Dendritic cell treated with granulocyte-macrophage colony-stimulating factor and Interleukin-4, amounts not matched to agents 40 ng/mL and 50 ng/mL, for 4 days (primary cell): ENCODE results near the gene BRSK2.
A peak's percentile ranks its signal among the peaks of the same experiment; 100 is the strongest.
"Not testable (repeated sequence)": the region's sequence is repeated elsewhere in the genome, so short reads cannot be mapped to it uniquely, and the experiment has no call there.

Source experiments
- H3K27ac Mint-ChIP-seq: one replicate; pipeline ENCODE4 v1.8.0; 2022; ENCODE audit warnings: mild to moderate bottlenecking, mixed read lengths
- H3K27me3 Mint-ChIP-seq: one replicate; pipeline ENCODE4 v1.8.0; 2022; ENCODE audit warnings: mild to moderate bottlenecking, mixed read lengths
- H3K36me3 Mint-ChIP-seq: one replicate; pipeline ENCODE4 v1.8.0; 2022; ENCODE audit warnings: low read depth, mixed read lengths
- H3K4me1 Mint-ChIP-seq: one replicate; pipeline ENCODE4 v1.8.0; 2022; ENCODE audit warnings: low read depth, mixed read lengths
- H3K4me3 Mint-ChIP-seq: one replicate; pipeline ENCODE4 v1.8.0; 2022; ENCODE audit warnings: mild to moderate bottlenecking, moderate library complexity, mixed read lengths
- H3K9me3 Mint-ChIP-seq: one replicate; pipeline ENCODE4 v1.8.0; 2022; ENCODE audit warnings: mixed read lengths
- intact Hi-C: fragments of 100-400 bp; cut with micrococcal nuclease; formaldehyde crosslinking; loops from one replicate; pipeline ENCODE4 v1.15.0; 2022

Gene BRSK2

GRCh38 chr11:1389932-1390568 lies at the start of gene BRSK2:
Gene BRSK2 (plus strand): TSS chr11:1389934. CDS start chr11:1390285, 351 bp downstream.
- no peaks in the 10 kb centered on the region for H3K36me3 Mint-ChIP-seq
- peak within 1 kb of the TSS; percentile 70 for H3K4me3 Mint-ChIP-seq
- H3K4me1 Mint-ChIP-seq = peaks cover 14% of the 10 kb centered on the region
- H3K27ac Mint-ChIP-seq = no peak within 1 kb of the TSS
- H3K27me3 Mint-ChIP-seq = peaks cover 65% of the 10 kb centered on the region
- intact Hi-C loops = no loop called here
- H3K9me3 Mint-ChIP-seq = no peaks in the 10 kb centered on the region

DNA sequence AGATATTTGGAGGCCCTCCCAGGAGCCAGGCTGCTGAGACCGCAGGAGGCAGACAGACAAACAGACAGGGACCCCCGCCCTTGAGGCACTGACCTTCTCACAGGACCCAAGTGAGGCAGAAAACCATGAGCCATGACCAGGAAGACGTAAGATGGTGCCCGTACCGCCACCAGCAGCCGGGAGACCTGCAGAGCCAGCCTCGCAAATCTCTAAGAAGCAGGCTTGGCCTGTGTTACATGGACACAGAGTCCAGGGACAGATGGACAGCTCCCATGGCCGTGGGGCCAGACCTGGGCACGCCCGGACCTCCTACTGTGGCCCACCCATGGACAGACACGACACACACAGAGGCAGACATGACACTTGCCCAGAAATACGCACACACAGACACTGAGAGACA lies 49.6 kb upstream of the BRSK2 start:
- peaks cover 18% of the 10 kb centered on the region for H3K27me3 Mint-ChIP-seq
- H3K27ac Mint-ChIP-seq = no peak overlapping the region
- intact Hi-C loops = no loop called here
- no peak overlapping the region for H3K4me3 Mint-ChIP-seq
- no peaks in the 10 kb centered on the region for H3K9me3 Mint-ChIP-seq
- peaks cover 16% of the 10 kb centered on the region for H3K4me1 Mint-ChIP-seq
- H3K36me3 Mint-ChIP-seq = no peaks in the 10 kb centered on the region

GRCh38 chr11:1341226-1341625 lies 48.5 kb upstream of the BRSK2 start:
- Mint-ChIP-seq H3K27me3 (peaks cover 20% of the 10 kb centered on the region), H3K4me1 (peaks cover 17% of the 10 kb centered on the region)
- H3K4me3 Mint-ChIP-seq, intact Hi-C loops, H3K27ac Mint-ChIP-seq, H3K36me3 Mint-ChIP-seq, H3K9me3 Mint-ChIP-seq: not testable (repeated sequence)

GRCh38 chr11:1341928-1342524 lies 47.7 kb upstream of the BRSK2 start:
- peaks cover 17% of the 10 kb centered on the region for H3K4me1 Mint-ChIP-seq
- peaks cover 20% of the 10 kb centered on the region for H3K27me3 Mint-ChIP-seq
- H3K4me3 Mint-ChIP-seq = no peak overlapping the region
- intact Hi-C loops = no loop called here
- no peaks in the 10 kb centered on the region for H3K9me3 Mint-ChIP-seq
- H3K36me3 Mint-ChIP-seq = no peaks in the 10 kb centered on the region
- no peak overlapping the region for H3K27ac Mint-ChIP-seq

GRCh38 chr11:1342946-1343345 lies 46.8 kb upstream of the BRSK2 start:
- H3K4me3 Mint-ChIP-seq = no peak overlapping the region
- intact Hi-C loops = no loop called here
- H3K9me3 Mint-ChIP-seq = no peaks in the 10 kb centered on the region
- H3K36me3 Mint-ChIP-seq = no peaks in the 10 kb centered on the region
- H3K4me1 Mint-ChIP-seq = peaks cover 13% of the 10 kb centered on the region
- peaks cover 19% of the 10 kb centered on the region for H3K27me3 Mint-ChIP-seq
- H3K27ac Mint-ChIP-seq = no peak overlapping the region

GRCh38 chr11:1343391-1344055 lies 46.2 kb upstream of the BRSK2 start:
- H3K27me3 Mint-ChIP-seq = peaks cover 21% of the 10 kb centered on the region
- intact Hi-C loops = no loop called here
- H3K4me1 Mint-ChIP-seq = peaks cover 10% of the 10 kb centered on the region
- no peaks in the 10 kb centered on the region for H3K9me3 Mint-ChIP-seq
- H3K4me3 Mint-ChIP-seq = no peak overlapping the region
- no peaks in the 10 kb centered on the region for H3K36me3 Mint-ChIP-seq
- no peak overlapping the region for H3K27ac Mint-ChIP-seq

DNA sequence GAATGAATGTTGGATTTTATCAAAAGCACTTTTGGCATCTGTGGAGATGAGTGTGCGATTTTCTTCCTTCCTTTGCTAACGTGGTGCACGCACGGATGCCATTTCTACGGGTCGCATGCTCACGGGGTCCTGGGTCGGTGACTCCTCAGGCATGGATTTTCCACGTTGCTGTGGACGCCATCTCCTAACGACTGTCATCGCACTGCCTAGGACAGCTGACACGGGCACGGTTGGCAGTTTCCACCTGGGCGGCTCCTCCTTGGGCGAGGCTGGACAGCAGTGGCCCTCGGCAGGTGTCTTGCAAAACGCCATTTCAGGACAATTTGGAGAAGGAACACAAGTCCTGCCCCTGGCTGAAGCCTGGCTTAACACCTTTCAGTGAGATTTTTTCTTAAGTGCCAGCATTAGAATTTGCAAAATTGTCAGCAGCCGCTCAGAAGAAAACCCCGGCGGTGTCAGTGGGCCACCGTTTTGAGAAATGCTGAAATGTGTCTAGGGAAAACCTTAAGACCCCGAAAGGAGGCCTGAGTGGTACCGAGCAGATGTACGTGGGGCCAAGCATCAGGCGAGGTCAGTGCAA lies 45.6 kb upstream of the BRSK2 start:
- H3K9me3 Mint-ChIP-seq = no peaks in the 10 kb centered on the region
- peaks cover 10% of the 10 kb centered on the region for H3K4me1 Mint-ChIP-seq
- H3K27ac Mint-ChIP-seq = no peak overlapping the region
- H3K27me3 Mint-ChIP-seq = peaks cover 26% of the 10 kb centered on the region
- intact Hi-C loops = no loop called here
- no peaks in the 10 kb centered on the region for H3K36me3 Mint-ChIP-seq
- H3K4me3 Mint-ChIP-seq = no peak overlapping the region

DNA sequence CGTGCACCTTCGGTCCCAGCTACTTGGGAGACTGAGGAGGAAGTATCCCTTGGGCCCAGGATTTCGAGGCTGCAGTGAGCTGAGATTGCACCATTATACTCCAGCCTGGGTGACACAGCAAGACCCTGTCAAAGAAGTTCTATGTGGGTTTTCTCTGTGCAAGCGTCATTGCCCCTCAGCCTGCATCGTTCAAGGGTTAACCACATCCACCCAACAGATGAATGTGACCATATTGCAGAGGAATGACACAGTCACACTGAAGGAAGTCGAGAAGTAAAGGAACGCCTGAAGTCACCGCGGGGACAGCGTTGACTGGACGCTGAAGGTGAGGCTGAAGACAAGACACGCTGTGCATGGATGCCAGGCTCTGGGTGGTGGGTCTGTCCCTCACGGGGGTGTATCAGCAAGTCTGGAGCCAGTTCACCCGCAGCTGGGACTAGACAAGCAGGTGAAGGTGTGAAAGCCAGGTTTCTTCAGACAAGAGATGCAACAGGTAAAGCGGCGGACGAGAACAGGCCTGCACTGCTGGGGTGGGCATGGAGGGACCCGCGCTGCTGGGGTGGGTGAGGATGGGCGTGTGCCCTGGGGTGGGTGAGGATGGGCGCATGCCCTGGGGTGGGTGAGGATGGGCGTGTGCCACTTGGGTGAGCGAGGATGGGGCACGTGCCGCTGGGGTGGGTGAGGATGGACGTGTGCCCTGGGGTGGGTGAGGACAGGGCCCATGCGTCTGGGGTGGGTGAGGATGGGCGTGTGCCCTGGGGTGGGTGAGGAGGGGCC lies 43.8 kb upstream of the BRSK2 start:
- H3K9me3 Mint-ChIP-seq = no peaks in the 10 kb centered on the region
- peaks cover 10% of the 10 kb centered on the region for H3K4me1 Mint-ChIP-seq
- no peak overlapping the region for H3K27ac Mint-ChIP-seq
- H3K36me3 Mint-ChIP-seq = no peaks in the 10 kb centered on the region
- no peak overlapping the region for H3K4me3 Mint-ChIP-seq
- H3K27me3 Mint-ChIP-seq = peaks cover 39% of the 10 kb centered on the region
- intact Hi-C loops = no loop called here

- H3K4me3 Mint-ChIP-seq = no peak overlapping the region
- H3K9me3 Mint-ChIP-seq = no peaks in the 10 kb centered on the region
- H3K27ac Mint-ChIP-seq = no peak overlapping the region
- peaks cover 39% of the 10 kb centered on the region for H3K27me3 Mint-ChIP-seq
- peaks cover 10% of the 10 kb centered on the region for H3K4me1 Mint-ChIP-seq
- no peaks in the 10 kb centered on the region for H3K36me3 Mint-ChIP-seq
- intact Hi-C loops = no loop called here
These were observed 42.9 kb upstream of the BRSK2 start for GRCh38 chr11:1346669-1347390.

- peaks cover 39% of the 10 kb centered on the region for H3K27me3 Mint-ChIP-seq
- H3K9me3 Mint-ChIP-seq, H3K27ac Mint-ChIP-seq, H3K36me3 Mint-ChIP-seq, H3K4me3 Mint-ChIP-seq, intact Hi-C loops: not testable (repeated sequence)
- peaks cover 10% of the 10 kb centered on the region for H3K4me1 Mint-ChIP-seq
These were observed 42.2 kb upstream of the BRSK2 start for GRCh38 chr11:1347411-1347999.

- Mint-ChIP-seq H3K4me1 (peaks cover 10% of the 10 kb centered on the region), H3K4me3 (no peak overlapping the region), H3K27me3 (peaks cover 41% of the 10 kb centered on the region), H3K9me3 (no peaks in the 10 kb centered on the region), H3K36me3 (no peaks in the 10 kb centered on the region), H3K27ac (no peak overlapping the region)
- intact Hi-C loops = no loop called here
These were observed 41.5 kb upstream of the BRSK2 start for GRCh38 chr11:1348146-1348795.

- Mint-ChIP-seq H3K27ac (no peak overlapping the region), H3K9me3 (no peaks in the 10 kb centered on the region), H3K27me3 (peaks cover 43% of the 10 kb centered on the region), H3K4me1 (peaks cover 7% of the 10 kb centered on the region), H3K4me3 (no peak overlapping the region), H3K36me3 (no peaks in the 10 kb centered on the region)
- intact Hi-C loops = no loop called here
These were observed 40.9 kb upstream of the BRSK2 start for GRCh38 chr11:1348796-1349326.
